H7 (cell line): ENCODE results near the gene CRTC3. TPM values are rescaled to one million over a fixed set of nuclear protein-coding genes. Genes with fewer than 3 reads are reported as not detected.
A peak's percentile ranks its signal among the peaks of the same experiment; 100 is the strongest.
"Not testable (repeated sequence)": the region's sequence is repeated elsewhere in the genome, so short reads cannot be mapped to it uniquely, and the experiment has no call there.

ENCODE experiments used
- DNase-seq: peaks from one replicate; pipeline ENCODE4 v3.0.0; 2012
- H3K27me3 ChIP-seq: 2 replicates; pipeline ENCODE4 v1.6.0; 2011; ENCODE audit warnings: mild to moderate bottlenecking, low read length; ENCODE audit not compliant: control insufficient read depth, insufficient read depth
- H3K36me3 ChIP-seq: replicated peaks from 2 replicates; pipeline ENCODE4 v1.5.1; 2011; ENCODE audit warnings: low read length; ENCODE audit not compliant: control insufficient read depth, insufficient read depth
- H3K4me3 ChIP-seq: 2 replicates; pipeline ENCODE4 v1.5.1; 2011; ENCODE audit warnings: low read depth, mild to moderate bottlenecking, control low read depth, low read length, moderate library complexity; ENCODE audit not compliant: insufficient read depth
- total RNA-seq: library from RNA; depleted of rRNA; stranded (reverse); fragments of >200 nt; shearing (Covaris generic); gene quantifications from 2 replicates; pipeline ENCODE4 v1.2.3, GENCODE V29; 2014

CRTC3 gene
- total RNA-seq, 1 experiment from 2014 or later, result 3.3 TPM

DNA sequence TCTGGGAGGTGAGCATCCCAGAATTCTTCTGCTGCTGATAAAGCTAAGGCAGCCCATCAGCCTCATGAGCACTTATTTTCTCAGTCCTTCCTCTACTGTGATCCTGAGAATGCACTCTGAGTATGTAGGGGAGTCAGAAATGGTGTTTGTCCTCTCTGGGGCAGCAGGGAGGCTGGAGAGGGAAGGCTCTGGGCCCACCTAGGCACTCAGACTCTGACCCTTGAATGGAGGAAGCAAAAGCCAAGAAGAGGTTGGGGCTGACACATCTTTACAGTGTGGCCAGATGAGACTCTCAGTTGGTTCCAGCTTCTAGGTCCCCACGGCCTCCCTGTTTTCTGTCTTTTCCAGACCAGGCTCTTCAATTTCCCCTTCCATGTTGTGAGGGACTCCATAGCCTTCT lies 151.3 kb downstream of the CRTC3 start:
- H3K27me3 ChIP-seq, result no peaks in the 10 kb centered on the region
- no peak for DNase-seq

GRCh38 chr15:90681480-90681879 lies 151.8 kb downstream of the CRTC3 start:
- peak; percentile 2 for DNase-seq
- no peaks in the 10 kb centered on the region for H3K27me3 ChIP-seq
- no peaks in the 10 kb centered on the region for H3K36me3 ChIP-seq

More for the DNA sequence above, 151.3 kb downstream of the CRTC3 start:
- no peak overlapping the region for H3K4me3 ChIP-seq
- no peaks in the 10 kb centered on the region for H3K36me3 ChIP-seq

GRCh38 chr15:90683371-90683770 lies 153.6 kb downstream of the CRTC3 start:
- H3K36me3 ChIP-seq, result no peaks in the 10 kb centered on the region
- H3K4me3 ChIP-seq, result no peak overlapping the region
- H3K27me3 ChIP-seq, result no peaks in the 10 kb centered on the region
- peak; percentile 23 for DNase-seq

More at GRCh38 chr15:90681480-90681879, 151.8 kb downstream of the CRTC3 start:
- no peak overlapping the region for H3K4me3 ChIP-seq

GRCh38 chr15:90683876-90684275 lies 154.2 kb downstream of the CRTC3 start:
- peak; percentile 15 for DNase-seq
- H3K27me3 ChIP-seq, result no peaks in the 10 kb centered on the region
- no peak overlapping the region for H3K4me3 ChIP-seq
- H3K36me3 ChIP-seq, result no peaks in the 10 kb centered on the region

DNA sequence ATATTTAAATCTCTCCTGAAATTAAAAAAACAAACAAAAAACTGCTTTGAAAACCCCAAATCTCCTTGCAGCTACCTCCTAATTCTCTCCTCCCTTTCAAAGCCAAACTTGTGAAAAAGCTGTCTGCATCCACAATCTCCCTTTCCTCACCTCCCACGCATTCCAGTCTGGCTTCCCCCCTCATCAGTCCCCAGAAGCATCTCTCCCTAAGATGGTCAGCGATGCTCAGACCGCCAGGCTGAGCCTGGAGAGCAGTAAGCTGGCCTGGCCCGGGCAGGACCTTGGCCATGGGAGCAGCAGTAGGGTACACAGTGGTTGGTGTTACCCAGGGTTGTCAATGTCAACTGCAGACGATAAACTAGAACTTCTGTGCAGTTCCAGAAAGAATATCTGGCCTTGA lies 154.6 kb downstream of the CRTC3 start:
- Histone ChIP-seq H3K4me3 (no peak overlapping the region), H3K27me3 (no peaks in the 10 kb centered on the region), H3K36me3 (no peaks in the 10 kb centered on the region)
- DNase-seq, result peak; percentile 5

DNA sequence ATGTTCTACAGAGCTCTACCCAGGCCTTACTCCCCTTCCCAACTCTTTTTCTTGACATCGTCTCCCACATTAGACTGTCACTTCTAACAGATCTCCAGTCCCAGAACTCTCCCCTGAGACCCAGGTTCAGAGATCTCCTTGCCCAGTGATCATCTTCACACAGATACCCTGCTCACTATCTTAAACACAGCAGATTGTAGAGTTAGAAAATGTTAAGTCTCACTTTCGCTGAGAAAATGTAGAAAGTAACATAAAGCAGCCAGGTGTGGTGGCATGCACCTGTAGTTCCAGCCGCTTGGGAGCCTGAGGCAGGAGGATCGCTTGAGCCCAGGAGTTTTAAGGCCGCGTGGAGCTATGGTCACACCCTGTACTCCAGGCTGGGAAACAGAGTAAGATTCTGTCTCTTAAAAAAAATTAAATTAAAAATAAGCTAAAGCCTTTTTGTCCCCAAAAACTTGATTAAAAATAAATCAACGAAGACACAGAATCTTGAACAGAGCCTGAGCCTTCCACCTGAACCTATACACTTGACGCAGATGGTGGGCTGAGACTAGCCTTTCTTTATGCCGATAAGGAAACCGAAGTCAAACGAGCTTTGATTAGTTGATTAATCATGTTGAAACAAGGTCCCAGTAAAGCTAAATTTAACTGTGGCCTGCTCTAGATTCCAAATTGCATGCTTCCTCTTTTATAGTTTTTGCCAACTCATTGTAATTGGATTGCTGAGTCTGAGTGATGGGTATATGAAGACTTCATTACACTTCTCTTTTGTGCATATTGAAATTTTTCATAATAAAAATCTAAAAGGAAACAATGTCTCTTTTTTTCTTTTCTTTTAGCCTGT lies 156.1 kb downstream of the CRTC3 start:
- Histone ChIP-seq H3K36me3 (no peaks in the 10 kb centered on the region), H3K27me3 (no peaks in the 10 kb centered on the region), H3K4me3 (no peak overlapping the region)
- no peak for DNase-seq

- no peaks in the 10 kb centered on the region for H3K27me3 ChIP-seq
- DNase-seq, result no peak
- no peak overlapping the region for H3K4me3 ChIP-seq
- no peaks in the 10 kb centered on the region for H3K36me3 ChIP-seq
These were observed 156.9 kb downstream of the CRTC3 start for GRCh38 chr15:90686435-90687218.

DNA sequence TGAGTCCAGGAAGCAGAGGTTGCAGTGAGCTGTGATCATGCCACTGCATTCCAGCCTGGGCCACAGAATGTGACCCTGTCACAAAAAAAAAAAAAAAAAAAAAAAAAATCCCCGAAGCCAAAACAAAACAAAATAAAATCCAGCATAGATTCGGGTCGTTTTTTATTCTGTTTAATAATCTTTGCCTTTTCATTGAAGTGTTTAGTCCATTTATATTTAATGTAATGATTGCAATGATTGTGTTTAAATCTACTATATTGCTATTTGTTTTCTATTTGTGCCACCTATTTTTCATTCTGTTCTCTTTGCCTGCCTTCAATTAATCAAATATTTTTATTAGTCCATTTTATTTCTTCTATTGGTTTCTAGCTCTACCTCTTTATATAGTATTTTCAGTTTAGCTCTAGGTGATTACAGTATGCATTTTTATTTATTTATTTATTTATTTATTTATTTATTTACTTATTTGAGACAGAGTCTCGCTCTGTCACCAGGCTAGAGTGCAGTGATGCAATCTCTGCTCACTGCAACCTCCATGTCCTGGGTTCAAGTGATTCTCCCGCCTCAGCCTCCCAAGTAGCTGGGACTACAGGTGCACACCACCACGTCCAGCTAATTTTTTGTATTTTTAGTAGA lies 159.7 kb downstream of the CRTC3 start:
- not testable (repeated sequence) for H3K4me3 ChIP-seq, H3K27me3 ChIP-seq, H3K36me3 ChIP-seq, DNase-seq

DNA sequence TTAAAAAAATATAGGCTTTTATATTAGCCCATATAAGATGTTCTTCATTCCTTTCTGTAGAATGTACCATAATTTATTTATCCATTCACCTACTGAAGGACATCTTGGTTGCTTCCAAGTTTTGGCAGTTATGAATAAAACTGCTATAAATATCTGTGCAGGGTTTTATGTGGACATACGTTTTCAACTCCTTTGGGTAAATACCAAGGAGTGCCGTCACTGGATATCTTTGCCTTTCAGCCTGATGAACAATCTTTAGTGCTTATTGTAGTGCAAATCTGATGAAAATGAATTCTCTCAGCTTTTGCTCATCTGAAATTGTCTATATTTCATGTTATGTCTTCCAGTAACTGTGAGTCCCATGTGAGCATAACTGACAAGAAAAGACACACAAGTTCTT lies 160.9 kb downstream of the CRTC3 start:
- DNase-seq, result no peak
- Histone ChIP-seq H3K27me3 (no peaks in the 10 kb centered on the region), H3K36me3 (no peaks in the 10 kb centered on the region), H3K4me3 (no peak overlapping the region)

- no peaks in the 10 kb centered on the region for H3K36me3 ChIP-seq
- DNase-seq, result peak; percentile 10
- no peaks in the 10 kb centered on the region for H3K27me3 ChIP-seq
- H3K4me3 ChIP-seq, result no peak overlapping the region
These were observed 161.6 kb downstream of the CRTC3 start for GRCh38 chr15:90691369-90691768.

GRCh38 chr15:90691982-90692773 lies 162.5 kb downstream of the CRTC3 start:
- DNase-seq, result no peak
- Histone ChIP-seq H3K36me3 (no peaks in the 10 kb centered on the region), H3K4me3 (no peak overlapping the region), H3K27me3 (no peaks in the 10 kb centered on the region)
